Stimulated activated CD8-positive, alpha-beta memory T cell treated with anti-CD3 and anti-CD28 coated beads, Interleukin-15, amount 100 ng/mL, for 4 hours (primary cell): ENCODE data around the gene BICDL2.
"Not testable (repeated sequence)": the region's sequence is repeated elsewhere in the genome, so short reads cannot be mapped to it uniquely, and the experiment has no call there.

Source experiments
- DNase-seq, 2 donors: peaks; one replicate each; pipeline ENCODE4 v3.0.0-alpha.2; 2020; ENCODE audit warnings: low read depth in 2 of 2

The BICDL2 gene

DNA sequence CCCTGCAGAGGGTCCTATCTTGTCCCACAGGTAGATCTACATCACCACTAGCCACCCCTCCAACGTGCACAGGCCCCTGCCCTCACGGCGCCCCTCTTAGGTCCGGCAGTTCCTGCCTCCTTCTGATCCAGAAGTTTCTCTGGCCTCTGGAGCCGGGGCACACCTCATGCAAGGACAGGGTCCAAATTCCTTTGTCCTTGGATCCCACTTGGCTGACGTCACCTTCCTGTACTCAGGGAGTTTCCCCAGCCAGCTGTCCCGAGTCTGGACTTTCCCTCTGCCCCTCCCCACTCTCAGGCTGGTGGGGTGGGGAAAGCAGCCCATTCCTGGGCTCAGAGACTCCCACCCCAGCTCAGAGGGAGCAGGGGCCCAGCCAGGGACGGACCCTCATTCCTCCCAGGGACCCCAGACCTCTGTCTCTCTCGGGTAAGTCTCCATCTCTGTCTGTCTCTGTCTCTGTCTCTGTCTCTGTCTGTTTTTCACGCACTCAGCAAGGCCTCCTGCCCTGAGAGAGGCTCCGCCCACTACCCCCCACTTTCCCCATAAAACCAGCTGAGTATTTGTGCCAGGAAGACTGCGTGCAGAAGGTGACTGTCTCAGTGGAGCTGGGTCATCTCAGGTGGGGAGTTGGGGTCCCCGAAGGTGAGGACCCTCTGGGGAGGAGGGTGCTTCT, 28.5 kb upstream of the BICDL2 start, which contains the start of gene IL32:
TSS of gene IL32 (plus strand) at position 572 of the 673 bp plus-strand sequence. CDS start 172 bp downstream, outside the sequence.
- DNase-seq, result peak; percentile 44 to 58

DNA sequence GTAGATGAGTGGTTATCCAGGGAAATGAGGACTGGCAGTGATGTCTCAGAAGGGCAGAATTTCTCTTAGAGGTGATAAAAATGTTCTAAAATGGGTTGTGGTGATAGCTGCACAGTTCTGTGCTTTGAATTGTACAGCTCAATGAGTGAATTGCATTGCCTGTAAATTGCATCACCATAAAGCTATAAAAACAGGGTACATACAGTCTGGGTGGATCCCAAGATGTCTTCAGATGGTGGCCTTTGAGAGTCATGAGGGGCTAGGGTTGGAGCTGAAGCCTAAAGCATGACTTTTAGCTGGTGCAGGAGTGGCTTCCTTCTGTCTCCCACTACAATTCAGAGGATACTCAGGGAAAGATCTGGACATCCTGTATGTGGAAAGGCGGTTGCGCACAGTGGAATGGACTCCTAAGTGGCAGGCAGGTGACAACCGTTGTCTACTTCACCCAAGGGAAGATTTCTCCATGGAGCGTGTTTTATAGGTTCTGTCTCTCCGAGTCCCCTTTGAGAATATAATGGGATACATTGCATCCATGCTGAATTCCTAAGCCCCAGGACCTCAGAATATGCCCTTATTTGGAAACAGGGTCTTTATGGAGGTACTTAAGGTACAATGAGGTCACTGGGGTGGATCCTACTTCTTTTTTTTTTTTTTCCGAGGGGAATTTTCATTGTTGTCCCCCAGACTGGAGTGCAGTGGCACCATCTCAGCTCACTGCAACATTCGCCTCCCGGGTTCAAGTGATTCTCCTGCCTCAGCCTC, 27.1 kb upstream of the BICDL2 start:
- DNase-seq, result no peak

GRCh38 chr16:3062553-3062952, 25.8 kb upstream of the BICDL2 start:
- no peak for DNase-seq

- DNase-seq, result no peak
Observed at GRCh38 chr16:3060339-3061127, 23.8 kb upstream of the BICDL2 start.

DNA sequence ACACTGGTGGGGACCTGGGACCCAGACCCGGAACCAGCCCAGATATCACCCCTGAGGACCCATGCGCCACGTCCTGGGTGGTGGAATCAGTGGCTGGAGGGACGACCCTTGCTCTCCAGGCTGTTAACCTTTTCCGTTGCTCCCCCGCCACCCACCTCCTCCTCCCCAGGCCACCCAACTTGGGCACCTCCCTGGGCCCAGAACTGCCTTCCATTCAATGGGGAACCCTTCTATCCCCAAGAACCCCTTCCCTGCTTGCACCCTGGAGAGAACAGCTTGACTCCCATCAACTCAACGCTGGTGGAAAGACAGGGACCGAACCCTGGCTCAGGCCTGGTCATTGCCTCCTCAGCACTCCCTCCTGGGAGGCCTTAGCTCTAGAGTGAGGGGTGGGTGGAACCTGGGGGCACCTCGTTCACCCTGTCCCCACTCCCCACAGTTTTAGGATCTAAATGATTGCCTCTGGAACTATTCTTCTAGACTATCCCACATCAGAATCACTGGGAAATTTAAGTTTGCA, 23.0 kb upstream of the BICDL2 start:
- DNase-seq, result no peak

- DNase-seq, result peak; percentile 68 to 76
Observed at GRCh38 chr16:3059041-3059722, 22.4 kb upstream of the BICDL2 start.

GRCh38 chr16:3058139-3059030, 21.6 kb upstream of the BICDL2 start:
- no peak for DNase-seq

DNA sequence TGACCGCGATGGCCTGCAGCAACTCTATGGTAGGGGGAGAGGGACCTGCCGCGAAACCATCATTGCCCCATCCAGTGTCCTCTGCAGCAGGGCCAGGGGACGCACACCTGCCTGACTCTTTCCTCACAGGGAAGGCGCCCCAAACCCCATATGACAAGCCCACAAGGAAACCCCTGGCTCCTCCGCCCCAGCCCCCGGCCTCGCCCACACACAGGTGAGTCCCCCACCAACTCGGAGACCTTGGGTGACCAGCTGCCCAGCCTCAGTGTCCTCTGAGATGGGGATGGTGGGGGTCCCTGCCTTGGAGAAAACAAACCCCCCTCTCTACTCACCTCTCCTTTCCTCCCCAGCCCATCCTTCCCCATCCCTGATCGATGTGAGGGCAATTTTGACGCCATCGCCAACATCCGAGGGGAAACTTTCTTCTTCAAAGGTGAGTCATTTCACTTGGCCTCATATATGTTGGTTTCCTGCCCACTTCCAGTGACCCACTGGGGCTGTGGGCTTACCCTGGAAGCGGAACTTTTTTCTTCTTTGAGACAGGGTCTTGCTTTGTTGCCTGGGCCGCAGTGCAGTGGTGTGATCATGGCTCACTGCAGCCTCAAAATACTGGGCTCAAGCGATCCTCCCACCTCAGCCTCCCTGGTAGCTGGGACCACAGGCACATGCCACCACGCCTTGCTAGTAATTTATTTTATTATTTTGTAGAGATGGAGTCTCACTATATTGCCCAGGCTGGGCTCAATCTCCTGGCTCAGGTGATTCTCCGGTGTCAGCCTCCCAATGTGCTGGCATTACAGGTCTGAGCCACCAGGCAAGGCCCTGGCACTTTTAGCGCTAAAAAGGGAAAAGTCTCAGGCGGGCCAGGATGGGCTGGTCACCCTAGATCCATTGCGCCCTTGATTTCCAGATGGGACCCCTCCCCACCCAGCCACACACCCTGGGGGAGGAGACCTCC, 20.7 kb upstream of the BICDL2 start:
- no peak for DNase-seq

GRCh38 chr16:3056336-3057180, 19.8 kb upstream of the BICDL2 start:
- no peak for DNase-seq

DNA sequence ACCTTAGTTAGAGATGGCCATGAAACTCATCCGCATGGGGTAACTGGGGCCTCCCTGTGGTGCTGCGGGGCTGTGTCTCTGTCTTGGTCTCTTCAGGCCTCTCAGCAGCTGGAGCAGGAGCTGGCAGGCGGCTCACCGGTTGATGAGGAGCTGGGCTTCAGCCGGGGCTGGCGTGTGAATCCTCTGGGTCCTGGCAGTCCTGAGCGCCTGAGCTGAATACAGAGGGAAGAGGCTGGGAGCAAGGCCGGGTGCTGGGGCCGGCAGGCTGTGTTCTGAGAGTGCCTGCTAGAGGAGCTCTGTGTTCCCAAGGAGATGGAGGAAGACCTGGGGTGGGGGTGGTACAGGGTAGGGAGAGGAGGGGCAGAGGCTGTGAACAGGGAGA, 19.0 kb upstream of the BICDL2 start:
- DNase-seq, result not testable (repeated sequence)

GRCh38 chr16:3054965-3055733, 18.4 kb upstream of the BICDL2 start:
- no peak for DNase-seq

GRCh38 chr16:3053330-3053710, 16.6 kb upstream of the BICDL2 start:
- DNase-seq, result not testable (repeated sequence)

DNA sequence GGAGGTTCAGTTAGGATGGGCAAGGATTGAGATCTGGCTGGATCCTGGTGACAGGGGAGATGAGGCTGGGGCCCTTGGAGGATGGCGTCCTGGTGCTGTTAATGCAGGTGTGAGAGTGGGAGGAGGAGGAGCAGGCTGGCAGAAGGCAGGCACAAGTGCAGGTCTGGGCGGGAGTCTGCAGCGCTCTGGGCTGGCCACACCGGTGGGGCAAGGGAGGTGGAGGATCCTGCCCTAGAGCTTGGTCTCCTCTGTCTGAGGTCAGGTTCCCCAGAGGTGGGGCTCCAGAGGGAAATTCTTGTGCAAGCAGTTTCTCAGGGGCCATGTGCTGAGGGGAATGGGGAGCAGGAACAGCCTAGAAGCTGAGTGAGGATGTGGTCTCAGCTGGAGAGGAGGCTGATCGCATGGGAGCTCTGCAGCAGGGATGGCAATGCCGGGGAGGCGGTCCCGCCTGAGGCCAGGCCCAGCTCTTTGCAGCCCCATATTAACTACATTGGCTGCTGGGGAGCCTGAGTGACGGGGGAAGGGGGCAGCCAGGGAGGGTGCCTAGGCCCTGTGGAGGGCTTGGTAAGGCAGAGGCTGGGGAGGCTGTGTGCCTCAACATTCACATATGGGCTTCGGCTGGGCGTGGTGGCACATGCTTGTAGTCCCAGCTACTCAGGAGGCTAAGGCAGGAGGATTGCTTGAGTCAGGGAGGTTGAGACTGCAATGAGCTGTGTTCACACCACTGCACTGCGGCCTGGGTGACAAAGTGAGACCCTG, 16.0 kb upstream of the BICDL2 start:
- not testable (repeated sequence) for DNase-seq

- no peak for DNase-seq
Observed at GRCh38 chr16:3051494-3051893, 14.8 kb upstream of the BICDL2 start.

- no peak for DNase-seq
Observed at GRCh38 chr16:3051009-3051408, 14.3 kb upstream of the BICDL2 start.

DNA sequence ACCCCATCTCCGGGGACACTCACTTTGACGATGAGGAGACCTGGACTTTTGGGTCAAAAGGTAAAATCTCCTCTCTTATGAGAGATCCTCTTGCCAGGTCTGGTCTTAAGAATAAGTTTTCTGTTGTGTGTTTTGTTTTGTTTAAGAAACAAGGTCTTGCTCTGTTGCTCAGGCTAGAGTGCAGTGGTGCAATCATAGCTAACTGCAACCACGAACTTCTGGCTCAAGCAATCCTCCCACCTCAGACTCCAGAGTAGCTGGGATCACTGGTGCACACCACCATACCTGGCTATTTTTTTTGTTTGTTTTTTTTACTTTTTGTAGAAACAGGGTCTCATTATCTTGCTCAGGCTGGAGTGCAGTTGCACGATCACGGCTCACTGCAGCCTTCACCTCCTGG, 13.7 kb upstream of the BICDL2 start:
- no peak for DNase-seq

DNA sequence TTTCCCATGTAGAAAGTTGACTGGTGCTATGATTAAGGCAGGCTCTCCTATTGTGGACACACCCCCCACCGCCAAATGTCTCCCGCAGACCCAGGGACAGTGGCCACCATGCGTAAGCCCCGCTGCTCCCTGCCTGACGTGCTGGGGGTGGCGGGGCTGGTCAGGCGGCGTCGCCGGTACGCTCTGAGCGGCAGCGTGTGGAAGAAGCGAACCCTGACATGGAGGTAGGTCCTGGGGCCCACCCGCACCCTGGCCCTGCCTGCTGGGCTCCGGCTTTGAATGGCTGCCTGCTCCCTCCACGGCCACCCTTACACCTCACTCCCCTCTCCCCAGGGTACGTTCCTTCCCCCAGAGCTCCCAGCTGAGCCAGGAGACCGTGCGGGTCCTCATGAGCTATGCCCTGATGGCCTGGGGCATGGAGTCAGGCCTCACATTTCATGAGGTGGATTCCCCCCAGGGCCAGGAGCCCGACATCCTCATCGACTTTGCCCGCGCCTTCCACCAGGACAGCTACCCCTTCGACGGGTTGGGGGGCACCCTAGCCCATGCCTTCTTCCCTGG, 13.3 kb upstream of the BICDL2 start:
- DNase-seq, result no peak
